HUES64 (cell line): ENCODE data around the gene KDM4B.
"Not testable (repeated sequence)": the region's sequence is repeated elsewhere in the genome, so short reads cannot be mapped to it uniquely, and the experiment has no call there.

Experiments used
- H3K27ac ChIP-seq: 2 replicates; pipeline ENCODE4 v1.7.0; 2013; ENCODE audit warnings: low read depth, low read length, inconsistent platforms
- H3K27me3 ChIP-seq: 2 replicates; pipeline ENCODE4 v1.6.1; 2013; ENCODE audit warnings: mild to moderate bottlenecking, low read length; ENCODE audit not compliant: insufficient read depth
- H3K36me3 ChIP-seq: 2 replicates; pipeline ENCODE4 v1.6.1; 2013; ENCODE audit warnings: mild to moderate bottlenecking, low read length; ENCODE audit not compliant: insufficient read depth
- H3K4me1 ChIP-seq: 2 replicates; pipeline ENCODE4 v1.6.1; 2013; ENCODE audit warnings: mild to moderate bottlenecking, low read length, moderate library complexity; ENCODE audit not compliant: insufficient read depth
- H3K4me3 ChIP-seq: 2 replicates; pipeline ENCODE4 v1.5.1; 2013; ENCODE audit warnings: mild to moderate bottlenecking, low read length, moderate library complexity
- H3K9ac ChIP-seq: 2 replicates; pipeline ENCODE4 v1.6.1; 2013; ENCODE audit warnings: mild to moderate bottlenecking, low read depth, low read length
- H3K9me3 ChIP-seq: 2 replicates; pipeline ENCODE4 v1.6.1; 2013; ENCODE audit warnings: low read depth, low read length; ENCODE audit not compliant: insufficient read depth
- WGBS: fragments of 150-250, 120-280 bp; methylation state at CpG from one replicate; pipeline ENCODE4 v1.1.7; 2013; ENCODE audit warnings: missing lambda C conversion rate; 5-methylcytosine and 5-hydroxymethylcytosine counted together

Gene KDM4B

DNA sequence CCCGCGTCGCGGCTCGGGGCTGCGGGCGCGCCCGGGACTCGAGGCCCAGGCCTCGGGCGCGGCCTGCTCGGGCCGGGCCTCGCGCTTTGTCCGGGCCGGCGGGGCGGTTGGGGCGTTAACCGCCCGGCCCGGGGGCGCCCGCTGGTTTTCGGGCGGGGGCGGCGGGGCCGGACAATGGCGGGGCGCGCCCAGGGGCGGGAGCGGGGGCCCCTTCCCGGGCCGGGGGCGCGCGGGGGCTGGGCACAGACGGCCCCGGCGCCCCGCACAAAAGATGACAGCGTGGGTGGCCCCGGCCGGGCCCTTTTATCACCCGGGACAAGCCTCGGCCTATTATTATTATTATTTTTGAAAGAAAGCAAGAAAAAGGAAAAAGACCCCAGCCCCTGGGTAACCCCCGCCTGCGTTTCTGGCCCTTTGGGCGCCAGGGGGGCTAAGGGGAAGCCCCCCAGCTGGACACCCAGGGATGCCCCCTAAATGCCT is 419 bp downstream of the KDM4B start:
- Histone ChIP-seq H3K4me3 (peak overlapping the region; percentile 74), H3K4me1 (no peaks in the 10 kb centered on the region), H3K9me3 (no peaks in the 10 kb centered on the region), H3K9ac (peak overlapping the region; percentile 57), H3K36me3 (no peaks in the 10 kb centered on the region; the same call in 1 of the 2 replicates), H3K27ac (no peak overlapping the region), H3K27me3 (0 out of 2 replicates have a peak, but pooled peaks cover 3% of the 10 kb centered on the region)
- WGBS = under 1% methylated on average over 50 of the region's 54 CpGs

DNA sequence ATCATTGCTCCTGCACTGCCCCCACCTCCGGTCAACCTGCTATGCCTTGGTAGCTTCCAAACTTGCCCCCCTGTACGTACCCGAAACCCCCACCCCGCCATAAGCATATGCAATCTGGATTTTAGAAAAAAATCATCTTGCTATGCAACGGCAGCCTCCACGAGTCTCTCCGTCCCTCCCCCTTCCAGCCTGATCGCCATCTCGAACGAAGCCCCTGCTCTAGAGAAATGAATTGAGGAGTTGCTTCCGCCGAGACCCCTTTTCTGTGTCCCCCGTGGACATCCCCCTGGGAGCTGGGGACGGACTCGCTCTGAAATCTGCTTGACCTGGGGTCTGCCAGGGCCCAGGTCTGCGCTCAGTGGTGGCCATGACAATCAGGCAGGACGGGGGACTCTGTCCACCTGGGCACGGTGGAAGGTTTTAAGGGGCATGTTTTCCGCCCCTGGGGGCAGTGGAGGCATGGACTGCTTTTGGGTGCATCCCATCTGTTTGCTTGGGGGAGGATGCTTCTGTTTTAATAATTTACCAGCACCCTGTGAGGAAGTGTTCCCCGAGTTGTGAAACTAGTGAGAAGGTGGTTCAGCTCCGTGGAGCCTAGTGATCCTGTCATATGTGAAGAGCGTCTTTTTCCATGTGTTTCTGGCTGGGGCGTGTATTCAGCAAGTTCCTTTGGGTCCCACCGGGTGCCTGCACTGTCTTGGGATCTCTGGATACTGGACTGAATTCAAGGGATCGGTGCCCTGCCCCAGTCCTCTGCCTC is 1.0 kb downstream of the KDM4B start:
- 0 out of 2 replicates have a peak, but pooled peaks cover 3% of the 10 kb centered on the region for H3K27me3 ChIP-seq
- no peaks in the 10 kb centered on the region for H3K4me1 ChIP-seq
- no peak overlapping the region for H3K27ac ChIP-seq
- H3K9me3 ChIP-seq = no peaks in the 10 kb centered on the region
- WGBS = 4% methylated on average over 25 of the region's 25 CpGs
- H3K9ac ChIP-seq = peak overlapping the region; percentile 57
- H3K36me3 ChIP-seq = no peaks in the 10 kb centered on the region; the same call in 1 of the 2 replicates
- H3K4me3 ChIP-seq = peak overlapping the region; percentile 74

DNA sequence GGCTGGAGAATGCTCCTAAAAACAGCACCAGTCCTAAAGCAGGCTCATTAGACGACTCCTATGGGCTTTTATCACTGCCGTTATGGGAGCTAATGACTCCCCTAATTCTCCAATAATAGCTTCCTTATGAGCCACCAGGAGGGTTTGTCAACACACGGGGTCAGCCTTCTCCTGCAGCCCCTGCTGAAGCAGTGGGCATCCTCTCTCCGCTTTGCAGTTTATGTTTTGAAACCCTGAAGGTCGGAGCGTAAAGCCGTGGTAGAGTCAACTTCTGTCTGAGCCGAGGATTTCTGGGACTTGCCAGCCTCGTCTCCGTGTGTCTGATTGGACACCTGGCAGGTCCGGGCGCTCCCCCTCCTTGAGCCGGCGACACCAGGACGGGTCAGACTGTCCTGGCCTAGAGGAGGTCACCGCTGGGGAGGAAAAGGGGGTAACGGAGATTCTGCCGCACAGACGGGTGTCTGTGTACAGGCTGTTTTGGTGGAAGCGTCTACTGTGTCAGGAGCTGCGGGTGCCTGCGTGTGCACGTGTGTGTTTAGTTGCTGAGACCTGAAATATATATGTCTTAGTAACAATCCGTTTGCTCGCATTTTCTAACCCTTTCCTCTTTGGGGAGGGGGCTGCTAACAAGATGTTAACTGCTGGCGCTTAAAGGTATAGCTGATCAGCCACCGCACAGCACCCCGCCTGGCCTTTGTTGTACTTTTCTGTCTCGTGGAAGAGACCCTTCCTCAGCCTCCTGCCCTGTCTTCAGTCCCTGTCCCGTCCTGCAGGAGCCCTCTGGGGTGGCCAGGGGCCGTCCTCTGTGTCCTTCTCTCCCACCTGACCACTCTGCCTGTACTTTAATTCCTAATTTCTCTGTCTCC is 1.9 kb downstream of the KDM4B start:
- H3K9ac ChIP-seq = 0 out of 2 replicates have a peak overlapping the region, but pooled peaks have one; percentile 19
- H3K27ac ChIP-seq = no peak overlapping the region
- no peaks in the 10 kb centered on the region for H3K36me3 ChIP-seq
- H3K4me3 ChIP-seq = peak overlapping the region; percentile 74
- WGBS = 5% methylated on average over 31 of the region's 31 CpGs
- H3K4me1 ChIP-seq = no peaks in the 10 kb centered on the region
- 0 out of 2 replicates have a peak, but pooled peaks cover 3% of the 10 kb centered on the region for H3K27me3 ChIP-seq
- no peaks in the 10 kb centered on the region for H3K9me3 ChIP-seq

DNA sequence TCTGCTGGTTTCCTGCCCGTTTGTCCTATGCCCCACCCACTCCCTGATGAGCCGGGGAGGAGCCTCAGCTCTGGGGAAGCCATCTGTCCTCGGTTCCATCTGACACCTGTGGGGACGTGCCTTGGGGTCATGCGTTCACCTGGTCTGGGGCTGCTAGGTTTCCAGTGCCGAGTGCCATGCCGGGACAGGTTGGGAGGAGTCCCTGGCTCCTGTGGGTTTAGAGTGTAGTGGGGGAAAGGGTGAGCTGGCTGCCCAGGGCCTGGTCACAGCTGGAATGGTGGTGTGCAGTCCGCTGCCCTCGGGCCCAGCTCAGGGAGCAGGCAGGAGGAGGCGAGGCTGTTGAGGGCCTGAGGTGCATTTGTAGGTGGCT is 2.5 kb downstream of the KDM4B start:
- WGBS = 30% methylated on average over 10 of the region's 10 CpGs
- no peak overlapping the region for H3K27ac ChIP-seq
- no peak overlapping the region for H3K9ac ChIP-seq
- H3K36me3 ChIP-seq = no peaks in the 10 kb centered on the region
- no peaks in the 10 kb centered on the region for H3K9me3 ChIP-seq
- no peaks in the 10 kb centered on the region for H3K4me1 ChIP-seq
- H3K4me3 ChIP-seq = peak overlapping the region; percentile 74
- H3K27me3 ChIP-seq = 0 out of 2 replicates have a peak, but pooled peaks cover 3% of the 10 kb centered on the region

DNA sequence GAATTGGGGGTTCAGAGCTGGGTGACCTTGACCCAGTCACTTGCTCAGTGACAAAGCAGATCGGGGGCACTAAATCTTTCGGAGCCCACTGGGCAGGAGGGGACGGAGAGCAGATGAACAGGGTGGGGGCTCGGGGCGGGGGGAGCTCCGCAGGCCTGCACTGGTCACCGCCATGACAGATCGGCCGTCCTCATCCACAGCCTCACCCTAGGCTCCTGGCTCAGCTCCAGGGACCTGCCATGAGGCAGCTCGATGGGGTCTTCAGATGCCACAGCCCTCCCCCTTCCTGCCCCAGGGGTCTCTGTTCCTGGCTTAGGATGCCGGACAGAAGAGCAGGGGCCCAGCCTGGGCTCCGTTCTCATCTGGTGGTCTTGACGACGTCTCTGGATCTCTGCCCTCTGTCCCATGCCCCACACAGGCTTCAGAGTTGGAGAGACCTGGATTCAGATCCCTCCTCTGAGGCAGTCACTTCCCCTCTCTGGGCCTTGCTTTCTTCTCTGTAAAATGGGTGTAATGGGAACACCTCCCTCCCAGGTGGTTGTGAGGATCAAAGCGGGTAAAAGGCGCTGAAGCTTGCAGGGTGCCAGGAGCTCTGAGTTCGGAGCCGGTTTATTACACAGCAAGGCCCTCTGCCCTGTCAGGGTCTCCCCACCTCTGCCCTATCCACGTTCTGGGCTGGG is 3.0 kb downstream of the KDM4B start:
- no peak overlapping the region for H3K9ac ChIP-seq
- H3K9me3 ChIP-seq = no peaks in the 10 kb centered on the region
- H3K27ac ChIP-seq = no peak overlapping the region
- no peaks in the 10 kb centered on the region for H3K36me3 ChIP-seq
- no peaks in the 10 kb centered on the region for H3K4me1 ChIP-seq
- no peak overlapping the region for H3K4me3 ChIP-seq
- WGBS = 93% methylated on average over 19 of the region's 19 CpGs
- H3K27me3 ChIP-seq = 0 out of 2 replicates have a peak, but pooled peaks cover 3% of the 10 kb centered on the region

DNA sequence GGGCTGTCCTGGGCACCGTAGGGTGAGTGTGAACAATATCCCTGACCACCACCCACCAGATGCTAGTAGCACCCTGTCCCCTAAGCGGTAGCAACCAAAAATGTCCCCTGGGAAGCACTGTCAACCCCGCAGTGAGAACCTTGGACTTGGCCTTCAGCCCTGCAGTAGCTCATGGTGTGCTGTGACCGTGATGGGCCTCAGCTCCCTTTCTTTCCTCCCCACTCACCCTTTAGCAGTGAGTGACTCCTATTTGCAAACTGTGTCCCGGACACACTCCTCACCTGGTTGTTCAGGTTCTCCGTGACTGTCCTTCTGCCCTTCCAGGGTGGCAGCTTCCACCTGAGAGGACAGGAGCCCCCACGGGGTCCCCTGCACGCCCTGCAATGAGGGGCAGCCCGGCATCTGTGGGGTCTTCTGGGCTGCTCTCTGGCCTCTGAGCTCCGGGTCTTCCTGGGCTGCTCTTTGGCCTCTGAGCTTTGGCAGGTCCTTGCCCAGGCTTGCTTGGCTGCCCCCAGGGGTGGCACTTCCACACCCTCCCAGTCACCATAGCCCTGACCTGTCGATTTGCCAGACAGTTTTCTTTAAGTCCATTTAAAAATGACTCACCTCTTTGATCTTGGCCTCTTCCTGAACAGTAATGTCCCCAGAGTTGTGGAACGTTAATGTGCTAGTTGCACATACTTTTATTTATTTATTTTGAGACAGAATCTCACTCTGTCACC is 3.8 kb downstream of the KDM4B start:
- H3K27ac ChIP-seq = no peak overlapping the region
- H3K4me1 ChIP-seq = no peaks in the 10 kb centered on the region
- H3K36me3 ChIP-seq = no peaks in the 10 kb centered on the region; the same call in 1 of the 2 replicates
- H3K9ac ChIP-seq = no peak overlapping the region
- no peak overlapping the region for H3K4me3 ChIP-seq
- H3K9me3 ChIP-seq = no peaks in the 10 kb centered on the region
- WGBS = 91% methylated on average over 12 of the region's 12 CpGs
- H3K27me3 ChIP-seq = 0 out of 2 replicates have a peak, but pooled peaks cover 3% of the 10 kb centered on the region

DNA sequence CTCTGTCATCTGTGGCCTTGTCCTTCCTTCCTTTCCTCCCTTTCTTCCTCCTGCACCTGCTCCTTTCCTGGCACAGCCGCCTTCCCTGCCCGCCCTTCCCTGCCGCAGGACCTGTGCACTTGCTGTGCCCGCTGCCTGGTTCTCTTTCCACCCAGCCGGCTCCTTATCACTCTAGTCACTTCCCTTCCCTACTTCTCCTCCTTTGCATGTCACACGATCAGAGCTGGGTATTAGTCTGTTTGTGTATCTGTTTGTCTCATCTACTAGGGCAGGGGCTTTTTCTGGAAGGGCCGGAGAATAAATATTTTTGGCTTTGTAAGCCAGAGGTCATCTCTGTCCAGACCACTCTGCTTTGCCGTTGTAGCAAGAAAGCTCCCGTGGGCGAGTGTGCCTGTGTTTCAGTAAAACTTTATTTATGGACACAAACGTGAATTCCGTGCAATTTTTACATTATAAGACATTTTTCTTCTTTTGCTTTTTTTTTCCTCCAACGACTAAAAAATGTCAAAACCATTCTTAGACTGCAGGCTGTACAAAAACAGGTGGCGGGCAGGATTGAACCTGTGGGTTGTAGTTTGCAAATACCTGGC is 6.1 kb downstream of the KDM4B start:
- H3K9me3 ChIP-seq = no peaks in the 10 kb centered on the region
- no peaks in the 10 kb centered on the region; the same call in 1 of the 2 replicates for H3K36me3 ChIP-seq
- H3K4me1 ChIP-seq = no peaks in the 10 kb centered on the region
- WGBS = 92% methylated on average over 14 of the region's 14 CpGs
- H3K27ac ChIP-seq = no peak overlapping the region
- no peak overlapping the region for H3K4me3 ChIP-seq
- H3K9ac ChIP-seq = no peak overlapping the region
- 0 out of 2 replicates have a peak, but pooled peaks cover 2% of the 10 kb centered on the region for H3K27me3 ChIP-seq

DNA sequence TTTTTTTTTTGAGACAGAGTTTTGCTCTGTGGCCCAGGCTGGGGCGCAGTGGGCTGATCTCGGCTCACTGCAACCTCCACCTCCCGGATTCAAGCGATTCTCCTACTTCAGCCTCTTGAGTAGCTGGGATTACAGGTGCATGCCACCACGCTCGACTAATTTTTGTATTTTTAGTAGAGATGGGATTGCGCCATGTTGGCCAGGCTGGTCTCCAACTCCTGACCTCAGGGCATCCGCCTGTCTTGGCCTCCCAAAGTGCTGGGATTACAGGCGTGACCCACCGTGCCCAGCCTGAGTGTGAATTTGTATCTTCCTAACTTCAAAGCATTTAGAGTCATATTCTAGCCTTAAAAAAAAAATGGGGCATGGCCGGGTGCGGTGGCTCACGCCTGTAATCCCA is 6.7 kb downstream of the KDM4B start:
- not testable (repeated sequence) for H3K4me3 ChIP-seq, H3K4me1 ChIP-seq, H3K9me3 ChIP-seq, H3K27me3 ChIP-seq, H3K27ac ChIP-seq, H3K9ac ChIP-seq, H3K36me3 ChIP-seq
- 97% methylated on average over 13 of the region's 13 CpGs for WGBS

DNA sequence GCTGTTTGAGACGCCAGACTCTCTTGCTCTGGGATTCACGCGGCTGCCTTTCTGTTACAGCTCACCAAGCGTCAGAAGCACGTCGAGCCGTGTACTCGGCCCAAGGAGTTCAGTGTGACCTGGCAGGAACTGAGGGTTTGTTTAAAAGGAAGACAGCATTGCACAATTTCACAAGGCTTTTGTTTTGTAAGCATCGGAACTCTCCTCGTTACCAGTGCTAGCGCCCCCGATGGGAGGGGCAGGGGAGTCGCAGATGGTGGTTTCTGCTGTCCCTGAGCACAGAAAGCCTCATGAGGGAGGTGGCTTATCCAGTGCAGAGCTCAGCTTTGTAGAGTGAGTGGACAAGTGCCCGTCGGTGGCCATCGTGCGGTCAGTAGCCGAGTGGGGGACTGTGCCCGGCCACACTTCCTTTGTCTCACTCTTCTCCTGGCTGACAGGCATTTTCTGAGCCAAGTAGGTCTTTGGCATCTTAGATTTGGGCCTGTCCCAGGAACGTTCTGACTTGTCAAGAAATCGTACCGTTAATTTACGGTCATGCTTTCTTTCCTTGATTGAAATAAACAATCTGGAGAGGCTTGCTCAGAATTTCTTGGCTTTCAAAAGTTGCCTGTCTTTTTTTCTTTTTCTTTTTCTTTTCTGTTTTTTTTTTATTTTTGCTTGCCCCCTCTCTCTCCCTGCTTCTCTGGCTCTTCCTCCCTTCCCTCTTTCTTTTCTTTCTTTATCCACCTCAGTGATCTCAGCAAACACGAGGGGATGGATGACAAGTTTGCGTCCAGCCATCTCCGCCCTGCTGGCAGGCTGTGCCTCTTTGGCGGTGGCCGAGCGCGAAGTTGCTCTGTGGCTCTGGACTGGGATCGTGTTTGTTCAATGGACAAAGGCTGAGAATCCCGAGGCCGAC is 7.7 kb downstream of the KDM4B start:
- no peak overlapping the region for H3K27ac ChIP-seq
- 92% methylated on average over 33 of the region's 33 CpGs for WGBS
- no peak overlapping the region for H3K9ac ChIP-seq

More for the DNA sequence above, 7.7 kb downstream of the KDM4B start:
- H3K4me1 ChIP-seq = no peaks in the 10 kb centered on the region
- no peaks in the 10 kb centered on the region for H3K9me3 ChIP-seq
- H3K27me3 ChIP-seq = no peaks in the 10 kb centered on the region
- no peak overlapping the region for H3K4me3 ChIP-seq
- H3K36me3 ChIP-seq = no peaks in the 10 kb centered on the region; the same call in 1 of the 2 replicates
